Mesenchymal stem cell (in vitro differentiated cells and primary cell): ENCODE measurements around the gene TTLL1.

Experiments used
- DNase-seq: peaks from one replicate; pipeline ENCODE4 v3.0.0-alpha.2; 2013
- H2AFZ ChIP-seq: one replicate; pipeline ENCODE4 v1.6.1; 2013; ENCODE audit warnings: low read depth, mild to moderate bottlenecking, control low read depth, inconsistent platforms, low read length, moderate library complexity
- H2AK5ac ChIP-seq: 2 replicates; pipeline ENCODE4 v1.6.1; 2013; ENCODE audit warnings: low read length, moderate library complexity, mild to moderate bottlenecking, inconsistent platforms; ENCODE audit not compliant: severe bottlenecking
- H2BK120ac ChIP-seq: one replicate; pipeline ENCODE4 v1.6.1; 2013; ENCODE audit warnings: low read depth, mild to moderate bottlenecking, inconsistent platforms, low read length, moderate library complexity
- H2BK12ac ChIP-seq, 2 experiments: one replicate each; pipeline ENCODE4 v1.6.1; 2013; ENCODE audit warnings: inconsistent platforms in 2 of 2, low read length in 2 of 2, mild to moderate bottlenecking in 2 of 2, moderate library complexity in 2 of 2, control low read depth in 1 of 2
- H2BK15ac ChIP-seq: one replicate; pipeline ENCODE4 v1.6.1; 2013; ENCODE audit warnings: mild to moderate bottlenecking, low read depth, inconsistent platforms; ENCODE audit not compliant: poor library complexity, severe bottlenecking
- H2BK5ac ChIP-seq: 2 replicates; pipeline ENCODE4 v1.6.1; 2013; ENCODE audit warnings: low read depth, mild to moderate bottlenecking, low read length, control low read depth, inconsistent platforms; ENCODE audit not compliant: poor library complexity, severe bottlenecking
- H3K14ac ChIP-seq, 2 experiments: one replicate each; pipeline ENCODE4 v1.6.1; 2013; ENCODE audit warnings: inconsistent platforms in 2 of 2, low read length in 2 of 2, control low read depth in 1 of 2, mild to moderate bottlenecking in 1 of 2, moderate library complexity in 1 of 2
- H3K18ac ChIP-seq, 2 experiments: one replicate each; pipeline ENCODE4 v1.6.1; 2013; ENCODE audit warnings: inconsistent platforms in 2 of 2, low read length in 2 of 2, control low read depth in 1 of 2, low read depth in 1 of 2, mild to moderate bottlenecking in 1 of 2
- H3K23ac ChIP-seq, 2 experiments: one replicate each; pipeline ENCODE4 v1.6.1; 2013; ENCODE audit warnings: inconsistent platforms in 2 of 2, low read length in 2 of 2, mild to moderate bottlenecking in 2 of 2, moderate library complexity in 2 of 2, control low read depth in 1 of 2
- H3K27ac ChIP-seq: 2 replicates; pipeline ENCODE4 v1.5.1; 2013; ENCODE audit warnings: mild to moderate bottlenecking, moderate library complexity, low read length, control low read depth, inconsistent platforms; ENCODE audit not compliant: poor library complexity, severe bottlenecking
- H3K27me3 ChIP-seq, 2 experiments: 2 replicates each; pipeline versions ENCODE4 v1.6.1 to v1.7.0; 2013; ENCODE audit warnings: low read length in 2 of 2, mild to moderate bottlenecking in 2 of 2, moderate library complexity in 2 of 2, control low read depth in 1 of 2, inconsistent platforms in 1 of 2; ENCODE audit not compliant: control insufficient read depth in 1 of 2, insufficient read depth in 1 of 2
- H3K36me3 ChIP-seq, 2 experiments: 2 replicates each; pipeline versions ENCODE4 v1.6.1 to v1.7.0; 2013; ENCODE audit warnings: low read length in 2 of 2, control low read depth in 1 of 2, inconsistent platforms in 1 of 2, low read depth in 1 of 2, mild to moderate bottlenecking in 1 of 2; ENCODE audit not compliant: insufficient read depth in 2 of 2, control insufficient read depth in 1 of 2
- H3K4ac ChIP-seq, 2 experiments: one replicate each; pipeline ENCODE4 v1.6.1; 2013; ENCODE audit warnings: inconsistent platforms in 2 of 2, low read length in 2 of 2, mild to moderate bottlenecking in 2 of 2, moderate library complexity in 2 of 2, control low read depth in 1 of 2, low read depth in 1 of 2
- H3K4me1 ChIP-seq: 2 replicates; pipeline ENCODE4 v1.6.1; 2013; ENCODE audit warnings: low read depth, low read length, control low read depth; ENCODE audit not compliant: control insufficient read depth, insufficient read depth
- H3K4me2 ChIP-seq: 2 replicates; pipeline ENCODE4 v1.6.1; 2013; ENCODE audit warnings: low read length, mild to moderate bottlenecking, inconsistent platforms; ENCODE audit not compliant: poor library complexity, severe bottlenecking
- H3K4me3 ChIP-seq, 2 experiments: 2 replicates each; pipeline versions ENCODE4 v1.5.1 to v1.7.0; 2013; ENCODE audit warnings: low read length in 2 of 2, mild to moderate bottlenecking in 2 of 2, control low read depth in 1 of 2, low read depth in 1 of 2; ENCODE audit not compliant: insufficient read depth in 1 of 2
- H3K79me1 ChIP-seq: replicated peaks from 2 replicates; pipeline ENCODE4 v1.6.1; 2013; ENCODE audit warnings: mild to moderate bottlenecking, control low read depth, low read length, inconsistent platforms; ENCODE audit not compliant: poor library complexity, severe bottlenecking
- H3K9ac ChIP-seq: 2 replicates; pipeline ENCODE4 v1.7.0; 2013; ENCODE audit warnings: mild to moderate bottlenecking, low read length, moderate library complexity
- H3K9me3 ChIP-seq: 2 replicates; pipeline ENCODE4 v1.7.0; 2013; ENCODE audit warnings: mild to moderate bottlenecking, low read length; ENCODE audit not compliant: control insufficient read depth
- H4K8ac ChIP-seq: one replicate; pipeline ENCODE4 v1.6.1; 2013; ENCODE audit warnings: inconsistent platforms, mild to moderate bottlenecking, low read length, moderate library complexity
- H4K91ac ChIP-seq: one replicate; pipeline ENCODE4 v1.6.1; 2013; ENCODE audit warnings: mild to moderate bottlenecking, low read length, inconsistent platforms
- WGBS: methylation state at CpG from one replicate; pipeline ENCODE4 v1.1.7; 2013; ENCODE audit warnings: mixed read lengths; 5-methylcytosine and 5-hydroxymethylcytosine counted together

TTLL1 gene

DNA sequence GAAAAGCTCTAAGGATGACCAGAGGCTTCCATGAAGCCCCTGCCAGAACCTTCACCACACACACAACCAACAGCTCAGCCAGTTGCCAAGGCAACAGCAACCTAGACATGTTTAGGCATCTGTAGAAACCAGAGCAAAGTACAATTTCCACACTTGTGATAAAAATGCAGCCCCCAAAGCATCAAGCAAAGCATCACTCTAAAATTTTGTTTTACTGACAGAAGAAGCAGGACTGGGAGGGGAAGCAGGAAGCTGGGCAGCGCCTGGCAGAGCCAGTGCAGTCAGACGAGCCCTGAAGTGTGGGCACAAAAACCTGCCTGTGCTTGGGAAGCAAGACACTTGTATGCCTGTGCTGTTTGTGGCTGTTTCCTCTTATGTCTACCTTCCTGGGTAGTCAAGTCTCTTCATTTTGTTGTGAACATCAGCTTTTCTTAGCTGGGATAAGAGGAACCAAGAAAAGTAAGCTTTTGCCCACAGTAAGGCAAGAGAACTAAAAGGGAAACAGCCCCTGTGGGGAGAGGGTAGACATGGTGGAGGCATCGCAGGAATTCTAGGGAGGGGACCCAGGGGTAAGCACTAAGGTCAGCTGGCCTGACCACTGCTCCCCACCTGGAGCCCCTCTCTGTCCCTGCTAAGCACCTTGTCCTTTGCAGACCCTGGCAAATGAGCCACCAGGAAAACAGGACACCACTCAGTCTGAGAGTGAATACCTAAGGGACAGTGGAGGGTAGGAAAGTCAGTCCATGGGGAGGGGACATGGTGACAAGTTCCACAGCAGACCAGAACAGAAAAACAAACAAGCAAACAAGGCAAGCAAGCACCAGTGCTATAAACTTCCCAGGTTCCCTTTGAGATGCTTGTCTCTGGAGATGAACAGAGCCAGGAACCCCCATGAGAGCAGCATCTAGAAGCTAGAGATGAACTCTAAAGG lies 87.7 kb downstream of the TTLL1 start:
- peak; percentile 68 for DNase-seq
- no peaks in the 10 kb centered on the region for H3K9me3 ChIP-seq
- H4K8ac ChIP-seq = peak overlapping the region; percentile 39
- peaks cover 44% of the 10 kb centered on the region for H3K4me1 ChIP-seq
- peak overlapping the region; percentile 76 to 95 for H3K4ac ChIP-seq
- peak overlapping the region; percentile 50 for H3K9ac ChIP-seq
- peak overlapping the region in 1 of 2 experiments; percentile 89 for H3K14ac ChIP-seq
- peak overlapping the region; percentile 86 to 94 for H2BK12ac ChIP-seq
- H2BK5ac ChIP-seq = peak overlapping the region; percentile 3
- H2BK120ac ChIP-seq = peak overlapping the region; percentile 29
- no peak overlapping the region for H2AFZ ChIP-seq
- peak overlapping the region; percentile 67 for H4K91ac ChIP-seq
- H3K36me3 ChIP-seq = no peaks in the 10 kb centered on the region
- H3K23ac ChIP-seq = peak overlapping the region in 1 of 2 experiments; percentile 84
- H3K79me1 ChIP-seq = peaks cover 3% of the 10 kb centered on the region
- H3K4me3 ChIP-seq = peak overlapping the region in 1 of 2 experiments; percentile 26
- no peak overlapping the region for H2BK15ac ChIP-seq
- 60% methylated on average over 3 of the region's 3 CpGs for WGBS
- no peaks in the 10 kb centered on the region for H3K27me3 ChIP-seq
- H3K18ac ChIP-seq = peak overlapping the region; percentile 46 to 92
- H2AK5ac ChIP-seq = peak overlapping the region; percentile 96
- no peak overlapping the region for H3K4me2 ChIP-seq
- peak overlapping the region; percentile 66 for H3K27ac ChIP-seq

DNA sequence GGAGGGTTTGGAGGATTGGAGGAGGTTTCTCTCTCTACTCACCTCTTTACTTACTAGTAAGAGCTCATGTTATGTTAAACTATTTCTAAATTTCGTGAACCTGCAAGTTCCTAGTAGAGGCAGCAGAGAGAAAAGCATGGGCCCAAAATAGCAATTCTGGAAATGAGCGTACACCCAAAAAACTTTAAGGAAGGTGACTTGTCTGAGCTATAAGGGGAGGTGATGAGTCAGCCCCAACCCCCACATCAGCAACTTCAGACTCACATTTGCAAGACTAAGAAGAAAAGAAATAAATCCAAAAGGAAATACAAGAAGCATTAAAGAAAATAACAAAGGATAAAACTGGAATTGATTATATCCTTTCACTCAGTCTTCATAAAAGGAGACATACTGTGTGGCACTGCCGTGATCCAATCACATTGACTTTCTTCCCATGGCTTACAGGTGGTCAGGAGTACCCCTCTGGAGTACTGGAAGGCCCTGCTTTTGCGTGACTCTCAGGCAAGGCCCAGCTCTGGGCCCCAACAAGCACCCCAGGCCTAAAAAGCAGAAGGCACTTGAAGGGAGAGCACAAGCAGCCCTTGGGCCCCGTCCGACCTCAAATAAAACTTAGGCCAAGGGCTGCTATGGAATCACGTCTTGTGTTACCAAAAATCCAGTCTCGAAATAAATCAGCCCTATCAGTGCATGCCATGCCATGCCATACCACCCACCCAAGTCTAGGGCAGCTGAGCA lies 88.6 kb downstream of the TTLL1 start:
- H3K27ac ChIP-seq = no peak overlapping the region
- H2BK15ac ChIP-seq = no peak overlapping the region
- DNase-seq = peak; percentile 56
- H2BK5ac ChIP-seq = no peak overlapping the region
- no peaks in the 10 kb centered on the region for H3K9me3 ChIP-seq
- H2BK12ac ChIP-seq = peak overlapping the region; percentile 37 to 86
- H3K36me3 ChIP-seq = no peaks in the 10 kb centered on the region
- H3K18ac ChIP-seq = peak overlapping the region; percentile 16 to 69
- no peak overlapping the region for H3K14ac ChIP-seq
- H3K4me3 ChIP-seq = no peak overlapping the region
- H3K4me1 ChIP-seq = peaks cover 43% of the 10 kb centered on the region
- H4K91ac ChIP-seq = no peak overlapping the region
- H3K27me3 ChIP-seq = no peaks in the 10 kb centered on the region
- H4K8ac ChIP-seq = peak overlapping the region; percentile 22
- peak overlapping the region in 1 of 2 experiments; percentile 64 for H3K23ac ChIP-seq
- no peak overlapping the region for H2BK120ac ChIP-seq
- H2AFZ ChIP-seq = no peak overlapping the region
- 76% methylated on average over 7 of the region's 8 CpGs for WGBS
- H3K4me2 ChIP-seq = no peak overlapping the region
- peaks cover 3% of the 10 kb centered on the region for H3K79me1 ChIP-seq
- peak overlapping the region; percentile 79 for H2AK5ac ChIP-seq
- peak overlapping the region; percentile 15 to 40 for H3K4ac ChIP-seq
- peak overlapping the region; percentile 50 for H3K9ac ChIP-seq

DNA sequence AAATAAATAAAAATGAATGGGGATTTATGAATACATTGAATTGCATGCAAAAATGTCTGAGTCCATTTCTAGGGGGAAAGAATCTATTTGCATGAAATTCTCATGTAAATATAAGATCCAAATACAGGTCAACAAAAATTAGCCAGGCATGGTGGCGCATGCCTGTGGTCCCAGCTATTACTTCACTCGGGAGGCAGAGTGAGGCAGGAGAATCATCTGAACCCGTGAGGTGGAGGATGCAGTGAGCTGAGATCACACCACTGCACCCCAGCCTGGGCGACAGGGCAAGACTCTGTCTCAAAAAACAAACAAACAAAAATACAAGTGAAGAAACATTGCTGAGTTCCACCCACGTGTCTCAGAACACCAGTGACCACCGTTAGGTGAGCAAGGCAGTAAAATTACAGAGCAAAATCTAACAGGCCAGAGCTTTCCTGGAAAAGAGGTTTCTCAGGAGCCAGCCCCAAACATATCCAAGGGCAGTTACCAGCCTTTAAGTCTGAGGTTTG lies 91.6 kb downstream of the TTLL1 start:
- no peak overlapping the region for H2BK15ac ChIP-seq
- peak overlapping the region; percentile 30 for H3K9ac ChIP-seq
- peak overlapping the region; percentile 41 to 65 for H3K18ac ChIP-seq
- no peak overlapping the region for H4K91ac ChIP-seq
- DNase-seq = peak; percentile 49
- peaks cover 43% of the 10 kb centered on the region for H3K4me1 ChIP-seq
- peak overlapping the region; percentile 21 for H3K27ac ChIP-seq
- H2BK120ac ChIP-seq = no peak overlapping the region
- no peak overlapping the region for H3K4me2 ChIP-seq
- no peak overlapping the region for H3K4me3 ChIP-seq
- no peak overlapping the region for H2BK5ac ChIP-seq
- H3K23ac ChIP-seq = no peak overlapping the region
- no peak overlapping the region for H2AFZ ChIP-seq
- 63% methylated on average over 6 of the region's 6 CpGs for WGBS
- H2BK12ac ChIP-seq = no peak overlapping the region
- no peak overlapping the region for H3K14ac ChIP-seq
- H3K9me3 ChIP-seq = no peaks in the 10 kb centered on the region
- H3K36me3 ChIP-seq = peaks cover 0 to 7% of the 10 kb centered on the region in 2 experiments
- no peak overlapping the region for H4K8ac ChIP-seq
- H3K79me1 ChIP-seq = peaks cover 6% of the 10 kb centered on the region
- H2AK5ac ChIP-seq = peak overlapping the region; percentile 50
- H3K4ac ChIP-seq = no peak overlapping the region
- H3K27me3 ChIP-seq = no peaks in the 10 kb centered on the region
